DOHH2 (cell line): ENCODE results near the gene PTGER3.

Source experiments
- EZH2phosphoT487 ChIP-seq: fragments of 200-600 bp; sonication (generic); IDR thresholded peaks from 2 replicates; pipeline ENCODE4 v1.6.1; 2017; ENCODE audit warnings: borderline replicate concordance, mild to moderate bottlenecking, antibody characterized with exemption, low read length, moderate library complexity, mixed read lengths
- TF ChIP-seq, protein P1 (sequence below): fragments of 200-600 bp; sonication (generic); IDR thresholded peaks from one replicate; pipeline ENCODE4 v1.5.1; 2014; ENCODE audit warnings: antibody characterized with exemption, mild to moderate bottlenecking, low read depth, low read length; ENCODE audit not compliant: poor library complexity, severe bottlenecking

DNA sequence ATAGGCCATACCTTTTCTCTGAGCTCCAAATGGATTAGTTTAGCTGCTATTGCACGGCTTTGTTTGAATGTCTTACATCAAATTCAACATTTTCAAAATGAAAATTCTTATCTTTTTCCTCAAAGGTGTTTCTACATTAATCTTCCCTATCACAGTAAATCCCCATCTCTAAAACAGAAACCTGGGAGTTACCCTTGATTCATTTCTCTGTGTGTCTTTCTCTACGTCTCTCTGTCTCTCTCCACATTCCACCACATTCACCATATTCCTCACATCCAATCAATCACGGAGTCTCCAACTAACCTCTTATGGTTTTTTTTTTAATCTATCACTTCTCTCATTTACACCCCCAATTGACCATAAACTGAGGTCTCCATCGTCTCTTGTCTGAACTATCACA, 24.1 kb downstream of the PTGER3 start:
- TF ChIP-seq, protein P1, sequence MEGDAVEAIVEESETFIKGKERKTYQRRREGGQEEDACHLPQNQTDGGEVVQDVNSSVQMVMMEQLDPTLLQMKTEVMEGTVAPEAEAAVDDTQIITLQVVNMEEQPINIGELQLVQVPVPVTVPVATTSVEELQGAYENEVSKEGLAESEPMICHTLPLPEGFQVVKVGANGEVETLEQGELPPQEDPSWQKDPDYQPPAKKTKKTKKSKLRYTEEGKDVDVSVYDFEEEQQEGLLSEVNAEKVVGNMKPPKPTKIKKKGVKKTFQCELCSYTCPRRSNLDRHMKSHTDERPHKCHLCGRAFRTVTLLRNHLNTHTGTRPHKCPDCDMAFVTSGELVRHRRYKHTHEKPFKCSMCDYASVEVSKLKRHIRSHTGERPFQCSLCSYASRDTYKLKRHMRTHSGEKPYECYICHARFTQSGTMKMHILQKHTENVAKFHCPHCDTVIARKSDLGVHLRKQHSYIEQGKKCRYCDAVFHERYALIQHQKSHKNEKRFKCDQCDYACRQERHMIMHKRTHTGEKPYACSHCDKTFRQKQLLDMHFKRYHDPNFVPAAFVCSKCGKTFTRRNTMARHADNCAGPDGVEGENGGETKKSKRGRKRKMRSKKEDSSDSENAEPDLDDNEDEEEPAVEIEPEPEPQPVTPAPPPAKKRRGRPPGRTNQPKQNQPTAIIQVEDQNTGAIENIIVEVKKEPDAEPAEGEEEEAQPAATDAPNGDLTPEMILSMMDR = no peak
- no peak for TF ChIP-seq EZH2phosphoT487
